Uterus (tissue), 2 donors: ENCODE results near the gene LSM14A.

ENCODE experiments used
- CTCF ChIP-seq, 4 experiments: fragments of 200-600 bp in 2 of 4; fragments of 450-650 bp in 2 of 4; sonication (generic) in 2 of 4; IDR thresholded peaks; one replicate each; pipeline ENCODE4 v1.5.1; 2016 to 2019; ENCODE audit warnings: antibody characterized with exemption in 4 of 4, mild to moderate bottlenecking in 2 of 4, moderate library complexity in 1 of 4
- POLR2A ChIP-seq, 2 donors: fragments of 450-650 bp; IDR thresholded peaks; one replicate each; pipeline ENCODE4 v1.6.1; 2016; ENCODE audit warnings: antibody characterized with exemption in 2 of 2, mild to moderate bottlenecking in 1 of 2, moderate library complexity in 1 of 2

GRCh38 chr19:34276614-34277013 is 104.3 kb downstream of the LSM14A start:
- TF ChIP-seq CTCF (IDR thresholded peaks at IDR 0.05) (no peak), POLR2A (IDR thresholded peaks at IDR 0.05) (no peak)
